CD4-positive, alpha-beta T cell treated with Interleukin-2 at 100 ng/mL for 4 hours (primary cell): ENCODE measurements around the gene MUS81.

Source experiments
- DNase-seq: peaks from one replicate; pipeline ENCODE4 v3.0.0-alpha.2; 2020; ENCODE audit warnings: low spot score

The MUS81 gene

GRCh38 chr11:65861165-65861505 lies 902 bp downstream of the MUS81 start:
- no peak for DNase-seq

- DNase-seq: no peak
Observed at GRCh38 chr11:65861533-65862183, 1.4 kb downstream of the MUS81 start.

- DNase-seq: no peak
Observed at GRCh38 chr11:65862191-65862735, 2.0 kb downstream of the MUS81 start.

GRCh38 chr11:65862941-65863888 lies 3.0 kb downstream of the MUS81 start:
- no peak for DNase-seq

DNA sequence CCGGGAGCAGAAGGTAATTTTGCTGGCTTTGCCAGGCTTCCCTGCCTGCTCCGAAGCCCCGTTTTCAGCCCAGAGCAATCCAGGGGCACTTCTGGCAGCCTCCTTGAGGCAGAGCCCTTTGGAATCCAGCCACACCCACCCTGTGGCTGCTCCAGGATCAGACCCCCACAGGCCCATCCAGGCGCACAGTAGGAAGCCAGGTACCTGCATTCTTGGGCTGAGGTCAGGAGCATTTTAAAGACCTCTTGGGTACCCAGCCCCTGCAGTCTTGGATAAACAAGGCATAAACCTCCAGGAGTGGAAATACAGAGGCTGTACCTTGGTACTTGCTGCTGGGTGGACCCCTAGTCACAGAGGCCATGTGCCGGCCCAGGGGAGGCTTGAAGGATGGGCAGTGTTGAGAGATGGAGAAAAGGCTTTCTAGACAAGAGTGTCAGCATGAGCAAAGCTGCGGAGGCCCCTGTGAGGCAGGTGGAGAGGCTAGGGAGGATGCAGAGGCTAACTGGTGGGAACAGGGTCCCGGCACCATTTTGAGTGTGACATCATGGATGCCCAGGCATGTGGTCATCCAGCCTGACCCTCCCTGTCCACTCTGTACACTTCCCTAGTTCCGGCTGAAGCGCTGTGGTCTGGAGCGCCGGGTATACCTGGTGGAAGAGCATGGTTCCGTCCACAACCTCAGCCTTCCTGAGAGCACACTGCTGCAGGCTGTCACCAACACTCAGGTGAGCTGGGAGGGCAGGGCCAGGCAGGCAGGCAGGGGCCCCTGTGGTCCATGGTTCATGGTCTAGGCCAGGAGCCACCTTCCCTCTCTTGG lies 3.9 kb downstream of the MUS81 start:
- DNase-seq: no peak

GRCh38 chr11:65864706-65865471 lies 4.7 kb downstream of the MUS81 start:
- DNase-seq: no peak

- no peak for DNase-seq
Observed at GRCh38 chr11:65865550-65866172, 5.4 kb downstream of the MUS81 start.

GRCh38 chr11:65866509-65867283 lies 6.5 kb downstream of the MUS81 start:
- DNase-seq: no peak

DNA sequence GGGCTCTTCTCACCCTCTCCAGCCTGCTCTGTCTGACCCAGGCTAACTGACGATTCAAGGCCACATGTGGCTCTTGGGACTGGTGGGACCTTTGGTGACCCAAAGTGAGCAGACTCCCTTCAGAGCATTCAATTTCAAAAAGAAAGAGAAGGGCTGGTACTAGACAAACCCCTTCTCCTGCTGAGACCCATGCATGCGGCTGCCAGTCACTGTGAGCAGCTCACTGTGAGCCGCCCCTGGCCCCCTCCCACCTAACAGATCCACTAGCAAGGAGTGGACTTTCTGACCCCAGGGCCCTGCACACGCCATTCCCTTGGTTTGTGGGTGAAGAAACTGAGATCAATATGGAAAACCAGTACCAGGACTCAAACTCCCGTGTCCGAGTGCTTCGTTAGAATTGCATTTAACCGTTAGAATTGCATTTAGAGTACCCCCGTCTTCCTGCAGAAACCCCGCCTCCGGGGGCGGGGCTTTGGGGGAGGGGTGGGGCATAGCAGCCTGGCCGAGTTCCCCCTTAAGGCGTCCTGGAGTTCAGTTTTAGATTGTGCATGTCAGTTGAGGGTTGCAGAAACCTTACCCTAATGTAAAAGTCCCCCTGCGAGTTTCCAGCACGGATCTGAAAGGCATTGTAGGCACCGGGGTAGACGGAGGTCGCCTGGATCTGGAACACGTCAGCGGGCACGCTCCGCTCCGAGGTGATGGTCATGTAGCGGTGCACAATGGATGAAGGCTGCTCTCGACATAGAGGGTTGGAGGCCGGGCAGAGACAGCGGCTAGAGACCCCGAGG lies 7.2 kb downstream of the MUS81 start:
- no peak for DNase-seq

DNA sequence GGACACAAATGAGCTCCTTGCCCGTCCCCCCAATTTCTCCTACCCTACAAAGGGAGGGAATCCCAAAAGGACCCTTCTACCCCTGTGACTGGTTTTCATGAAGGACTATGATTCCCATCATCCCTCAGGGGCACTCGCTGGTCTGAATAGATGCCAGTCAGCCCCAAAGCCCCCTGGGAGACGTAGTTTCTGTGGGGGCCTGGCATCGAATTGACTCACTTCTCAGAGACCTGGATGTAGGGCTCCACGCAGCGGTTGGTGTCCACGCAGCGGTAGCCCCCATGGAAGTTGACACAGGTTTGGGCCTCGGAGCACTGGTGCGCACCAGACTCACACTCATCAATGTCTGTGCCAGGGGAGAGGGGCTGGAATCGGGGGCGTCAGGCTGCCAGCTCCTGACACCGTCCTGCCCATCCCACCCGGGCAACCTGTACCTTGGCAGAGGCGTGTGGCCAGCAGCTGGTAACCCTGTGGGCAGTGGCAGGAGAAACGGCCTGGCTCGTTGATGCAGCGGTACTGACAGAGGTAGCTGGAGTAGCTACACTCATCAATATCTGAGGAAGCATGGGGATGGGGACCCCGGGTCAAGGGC lies 7.9 kb downstream of the MUS81 start:
- DNase-seq: peak; percentile 30

DNA sequence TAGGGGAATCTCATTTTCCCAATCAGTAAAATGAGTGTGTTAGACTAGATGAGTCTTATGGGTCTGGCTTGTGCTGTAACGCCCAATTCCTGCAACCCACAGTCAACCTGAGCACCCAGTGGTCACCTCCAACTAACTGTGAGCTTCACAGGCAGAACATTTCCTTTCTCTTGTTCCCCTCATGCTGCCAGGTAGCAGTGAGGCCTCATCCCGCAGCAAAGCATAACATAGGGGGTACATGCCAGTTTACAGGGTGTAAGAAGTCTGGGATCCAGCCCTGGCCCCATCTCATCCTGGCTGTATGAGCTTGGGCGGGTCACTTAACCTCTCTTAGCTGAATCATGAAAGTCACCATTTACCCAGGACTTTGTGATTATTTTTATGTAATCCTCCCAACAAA lies 8.7 kb downstream of the MUS81 start:
- no peak for DNase-seq

DNA sequence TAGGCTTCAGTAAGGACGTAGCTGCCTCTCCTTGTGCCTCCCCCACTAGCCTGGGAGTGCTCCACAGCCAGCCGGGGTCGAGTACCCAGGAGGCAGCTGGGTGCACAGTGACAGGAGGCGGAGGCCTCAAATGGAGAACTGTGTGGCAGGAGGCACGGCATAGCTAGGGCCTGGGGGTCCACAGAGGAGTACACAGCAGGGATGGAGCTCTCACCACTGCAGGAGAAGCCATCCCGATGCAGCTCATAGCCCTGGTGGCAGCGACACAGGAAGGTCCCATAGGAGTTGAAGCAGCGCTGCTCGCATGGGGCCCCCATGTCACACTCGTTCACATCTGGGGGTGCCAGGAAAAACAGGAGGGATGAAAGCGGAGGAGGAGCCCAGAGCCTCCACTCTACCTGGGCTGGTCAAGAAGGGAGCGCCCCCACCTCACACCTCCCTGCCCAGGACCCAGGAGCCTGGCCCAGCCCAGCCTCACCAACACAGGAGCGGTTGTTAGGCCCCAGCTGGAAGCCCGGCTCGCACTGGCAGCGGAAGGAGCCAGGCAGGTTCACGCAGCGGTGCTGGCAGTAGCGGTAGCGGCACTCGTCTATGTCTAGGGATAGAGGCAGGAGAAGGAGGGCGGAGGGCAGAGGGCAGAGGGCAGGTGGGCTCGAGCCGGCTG lies 9.5 kb downstream of the MUS81 start:
- DNase-seq: no peak

- no peak for DNase-seq
Observed at GRCh38 chr11:65870307-65870658, 10.1 kb downstream of the MUS81 start.

DNA sequence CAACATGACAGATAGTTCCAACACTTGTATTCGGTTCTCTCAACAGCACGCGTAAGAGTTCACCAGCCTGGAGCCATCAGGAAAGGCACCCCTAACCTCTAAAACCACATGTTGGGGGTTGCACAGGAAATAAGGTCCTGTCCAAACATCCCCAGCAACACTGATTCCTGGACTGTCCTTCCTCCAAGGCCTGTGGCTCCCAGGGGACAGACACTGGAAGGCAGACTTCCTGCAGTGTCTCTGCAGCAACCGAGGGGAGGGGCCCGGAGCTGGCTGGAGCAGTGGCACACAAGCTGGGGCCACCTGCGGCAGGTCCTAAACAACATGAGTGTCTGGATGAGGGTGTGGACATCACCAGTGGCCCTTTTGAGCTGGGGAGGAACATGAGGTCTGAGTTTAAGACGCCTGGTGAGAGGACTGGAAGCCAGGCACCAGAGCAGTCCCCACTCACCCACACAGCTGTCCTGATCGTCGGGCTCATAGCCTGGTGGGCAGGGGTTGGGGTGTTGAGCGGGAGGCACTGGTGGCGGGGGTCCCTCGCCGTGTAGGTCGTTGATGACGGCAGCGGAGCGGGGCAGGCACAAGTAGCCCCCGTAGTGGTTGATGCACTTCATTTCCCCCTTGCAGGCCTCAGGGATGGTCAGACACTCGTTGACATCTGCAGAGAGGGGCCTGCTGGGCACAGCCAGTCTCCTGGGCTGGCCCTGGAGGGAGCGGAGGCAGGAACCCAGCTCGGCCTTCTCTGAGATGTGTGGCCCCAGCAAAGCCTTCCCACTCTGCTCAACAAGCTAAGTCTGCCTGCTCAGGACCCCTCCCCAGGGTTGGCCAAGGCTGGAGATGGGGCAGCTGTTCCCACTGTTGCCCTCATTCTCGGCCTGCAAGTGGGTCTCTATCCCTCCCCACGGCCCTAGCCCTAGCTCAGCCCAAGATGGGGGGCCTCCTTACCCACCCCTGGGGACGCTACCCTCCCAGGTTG lies 10.8 kb downstream of the MUS81 start:
- no peak for DNase-seq

GRCh38 chr11:65871811-65872548 lies 11.7 kb downstream of the MUS81 start:
- no peak for DNase-seq

GRCh38 chr11:65872586-65873317 lies 12.5 kb downstream of the MUS81 start, which contains the start of gene EFEMP2:
Gene EFEMP2 (minus strand): TSS chr11:65872800. CDS start chr11:65872354, 446 bp downstream.
- no peak for DNase-seq
